MCF 10A (cell line): ENCODE data around the gene NPAS1. TPM values are rescaled to one million over a fixed set of nuclear protein-coding genes. Genes with fewer than 3 reads are reported as not detected.

Experiments
- BruUV-seq: library from RNA; stranded (reverse); fragments of 400-500 nt; replicated peaks from 2 replicates; lab custom pipeline; 2021; lab: Mats Ljungman, UMichigan
- CTCF ChIA-PET: fragments of 300-600 bp; sonication (Branson Sonifier 250); formaldehyde crosslinking; extraction: SDS; loops from one replicate; lab custom pipeline; 2021; ENCODE audit warnings: antibody characterized with exemption, inconsistent platforms; lab: Yijun Ruan, JAX
- POLR2A ChIA-PET: fragments of 300-600, 350-650 bp; sonication (Branson Sonifier 250); formaldehyde crosslinking; extraction: SDS; loops from one replicate; lab custom pipeline; 2020; ENCODE audit warnings: antibody characterized with exemption, inconsistent platforms; lab: Yijun Ruan, JAX
- DNase-seq: peaks from one replicate; pipeline ENCODE4 v3.0.0-alpha.2; 2018; ENCODE audit not compliant: unreplicated experiment
- H3K27ac Mint-ChIP-seq: one replicate; pipeline ENCODE4 v1.8.0; 2022; ENCODE audit warnings: mild to moderate bottlenecking, low read depth, mixed read lengths; ENCODE audit not compliant: unreplicated experiment
- H3K27me3 Mint-ChIP-seq: one replicate; pipeline ENCODE4 v1.8.0; 2022; ENCODE audit warnings: mixed read lengths; ENCODE audit not compliant: insufficient read depth, unreplicated experiment
- H3K36me3 Mint-ChIP-seq: one replicate; pipeline ENCODE4 v1.8.0; 2022; ENCODE audit warnings: mild to moderate bottlenecking, moderate library complexity, mixed read lengths; ENCODE audit not compliant: insufficient read depth, unreplicated experiment
- H3K4me1 Mint-ChIP-seq: one replicate; pipeline ENCODE4 v1.8.0; 2022; ENCODE audit warnings: mixed read lengths; ENCODE audit not compliant: insufficient read depth, unreplicated experiment
- H3K4me3 Mint-ChIP-seq: one replicate; pipeline ENCODE4 v1.8.0; 2022; ENCODE audit warnings: mild to moderate bottlenecking, moderate library complexity, mixed read lengths; ENCODE audit not compliant: unreplicated experiment
- H3K9me3 Mint-ChIP-seq: one replicate; pipeline ENCODE4 v1.8.0; 2022; ENCODE audit warnings: mixed read lengths; ENCODE audit not compliant: unreplicated experiment
- CTCF ChIP-seq: fragments of 200-600 bp; IDR thresholded peaks from one replicate; pipeline ENCODE4 v1.8.0; 2022; ENCODE audit warnings: antibody characterized with exemption, mild to moderate bottlenecking; ENCODE audit not compliant: unreplicated experiment
- intact Hi-C: fragments of 100-400 bp; cut with micrococcal nuclease; formaldehyde crosslinking; loops from 2 replicates; pipeline ENCODE4 v1.14.1; 2022
- total RNA-seq: library from RNA; stranded (reverse); gene quantifications from 2 replicates; pipeline ENCODE4 v1.2.3, GENCODE V29; 2022

Gene NPAS1
- total RNA-seq, 1 experiment from 2014 or later, result 0.68 TPM

- no peak overlapping the region for H3K4me3 Mint-ChIP-seq
- peaks cover 7% of the 10 kb centered on the region for H3K9me3 Mint-ChIP-seq
- H3K4me1 Mint-ChIP-seq, result no peaks in the 10 kb centered on the region
- POLR2A ChIA-PET, result interaction anchor here (0.7 to 1.0 kb wide), 3 partner anchors 32 to 153 kb away, joined by 3 read pairs; partner anchors contain the start of genes AP2S1 and ZC3H4
- no TSS peak for BruUV-seq
- TF ChIP-seq CTCF, result no peak
- intact Hi-C loops, result no loop called here
- H3K27ac Mint-ChIP-seq, result no peak overlapping the region
- no peaks in the 10 kb centered on the region for H3K27me3 Mint-ChIP-seq
- DNase-seq, result no peak
- peaks cover 45% of the 10 kb centered on the region for H3K36me3 Mint-ChIP-seq
- CTCF ChIA-PET, result interaction anchor here (1.1 to 3.6 kb wide), 3 partner anchors 10 to 12 kb away, joined by 6 to 25 read pairs (median 10); no protein-coding TSS in a partner anchor
Observed at GRCh38 chr19:47002853-47003610, 16.6 kb upstream of the NPAS1 start.

GRCh38 chr19:47003611-47004465, 15.8 kb upstream of the NPAS1 start:
- TF ChIP-seq CTCF, result no peak
- H3K27ac Mint-ChIP-seq, result no peak overlapping the region
- BruUV-seq, result no TSS peak
- intact Hi-C loops, result no loop called here
- CTCF ChIA-PET, result interaction anchor here (1.1 to 3.6 kb wide), 2 partner anchors 9 to 13 kb away, joined by 6 to 25 read pairs; no protein-coding TSS in a partner anchor
- H3K27me3 Mint-ChIP-seq, result no peaks in the 10 kb centered on the region
- no peaks in the 10 kb centered on the region for H3K4me1 Mint-ChIP-seq
- POLR2A ChIA-PET, result interaction anchor here (0.7 to 1.0 kb wide), 2 partner anchors 31 to 153 kb away, joined by 3 read pairs; partner anchors contain the start of gene AP2S1
- peaks cover 37% of the 10 kb centered on the region for H3K36me3 Mint-ChIP-seq
- peaks cover 7% of the 10 kb centered on the region for H3K9me3 Mint-ChIP-seq
- no peak for DNase-seq
- H3K4me3 Mint-ChIP-seq, result no peak overlapping the region

GRCh38 chr19:47005164-47005641, 14.4 kb upstream of the NPAS1 start:
- BruUV-seq, result no TSS peak
- POLR2A ChIA-PET, result no interaction called here
- H3K36me3 Mint-ChIP-seq, result peaks cover 29% of the 10 kb centered on the region

More at GRCh38 chr19:47005164-47005641, 14.4 kb upstream of the NPAS1 start:
- H3K9me3 Mint-ChIP-seq, result peaks cover 7% of the 10 kb centered on the region
- no peak for TF ChIP-seq CTCF
- no peak for DNase-seq
- intact Hi-C loops, result no loop called here
- no peak overlapping the region for H3K4me3 Mint-ChIP-seq
- no peak overlapping the region for H3K27ac Mint-ChIP-seq
- no peaks in the 10 kb centered on the region for H3K27me3 Mint-ChIP-seq
- no peaks in the 10 kb centered on the region for H3K4me1 Mint-ChIP-seq
- CTCF ChIA-PET, result no interaction called here
